ENCODE results near the gene ITFG1. TPM values are rescaled to one million over a fixed set of nuclear protein-coding genes. Genes with fewer than 3 reads are reported as not detected.

ITFG1 gene
- total and polyA plus RNA-seq, 2 of the 13 experiments (the other 11 are each of a cell fraction or from before 2014, with no cell fraction given): 74.5 to 150 TPM

GRCh38 chr16:47475786-47476185 is 14.9 kb upstream of the ITFG1 start (continued):
- peak; percentile 85; the same call in 1 of the 2 replicates for TF ChIP-seq ZNF609 (CRISPR knock-in tag; IDR thresholded peaks at IDR 0.05; ENCODE audit: borderline replicate concordance)
- peak; percentile 88 for TF ChIP-seq HIC2 (CRISPR knock-in tag; IDR thresholded peaks at IDR 0.05; ENCODE audit: low read depth)
- peak; percentile 25; the same call in 1 of the 2 replicates for TF ChIP-seq THAP11 (CRISPR knock-in tag; IDR thresholded peaks at IDR 0.05)
- no peak for TF ChIP-seq IKZF1 (IDR thresholded peaks at IDR 0.05)
- TF ChIP-seq ELF3 (CRISPR knock-in tag; IDR thresholded peaks at IDR 0.05): peak; percentile 98
- peak; percentile 72 for TF ChIP-seq SKIL (CRISPR knock-in tag; IDR thresholded peaks at IDR 0.05; ENCODE audit: borderline replicate concordance)
- no peak for TF ChIP-seq ZNF589 (CRISPR knock-in tag; conservative IDR thresholded peaks at IDR 0.05)
- TF ChIP-seq BHLHE40 (IDR thresholded peaks at IDR 0.05; ENCODE audit: low read length): peak; percentile 78
- TF ChIP-seq ZNF441 (CRISPR knock-in tag; IDR thresholded peaks at IDR 0.05; ENCODE audit: borderline replicate concordance): 0 out of 2 replicates have a peak, but pooled peaks have one; percentile 42
- TF ChIP-seq NR1H2 (CRISPR knock-in tag; IDR thresholded peaks at IDR 0.05; ENCODE audit: borderline replicate concordance, low read depth): no peak
- no peak for TF ChIP-seq SAFB2 (CRISPR knock-in tag; IDR thresholded peaks at IDR 0.05; ENCODE audit: borderline replicate concordance, low read depth)
- TF ChIP-seq ZHX2 (IDR thresholded peaks at IDR 0.05; ENCODE audit: low read depth): no peak
- no peak for TF ChIP-seq ZHX2 (CRISPR knock-in tag; IDR thresholded peaks at IDR 0.05; ENCODE audit: borderline replicate concordance)
- TF ChIP-seq MAZ (IDR thresholded peaks at IDR 0.05; ENCODE audit: borderline replicate concordance, low read depth, low read length): no peak
- TF ChIP-seq MAZ (CRISPR knock-in tag; IDR thresholded peaks at IDR 0.05; ENCODE audit: low read depth): no peak
- TF ChIP-seq BCL6 (CRISPR knock-in tag; IDR thresholded peaks at IDR 0.05): peak; percentile 90

Measured in HepG2 (cell line).